Activated CD4-positive, alpha-beta T cell treated with anti-CD3 and anti-CD28 coated beads for 36 hours (primary cell): ENCODE results near the gene CMIP. TPM values are rescaled to one million over a fixed set of nuclear protein-coding genes. Genes with fewer than 3 reads are reported as not detected.

ENCODE experiments used
- ATAC-seq: fragments of 200-7000 bp; cut with Tn5 transposase; one replicate; pipeline ENCODE4 v1.10.0; 2021; ENCODE audit warnings: mild to moderate bottlenecking, moderate library complexity
- CTCF ChIA-PET: fragments of 350-600 bp; sonication (Branson Sonifier 250); formaldehyde crosslinking; loops from one replicate; lab custom pipeline; 2021; ENCODE audit warnings: antibody characterized with exemption; lab: Charles Lee
- POLR2A ChIA-PET: fragments of 350-600 bp; sonication (Branson Sonifier 250); formaldehyde crosslinking; loops from one replicate; lab custom pipeline; 2021; ENCODE audit warnings: antibody characterized with exemption, inconsistent platforms; lab: Charles Lee
- DNase-seq: peaks from one replicate; pipeline ENCODE4 v3.0.0-alpha.2; 2020
- H3K27ac Mint-ChIP-seq: one replicate; pipeline ENCODE4 v1.8.0; 2021; ENCODE audit warnings: mixed read lengths
- H3K27me3 Mint-ChIP-seq: one replicate; pipeline ENCODE4 v1.8.0; 2021; ENCODE audit warnings: mixed read lengths
- H3K36me3 Mint-ChIP-seq: one replicate; pipeline ENCODE4 v1.8.0; 2021; ENCODE audit warnings: low read depth, mixed read lengths
- H3K4me1 Mint-ChIP-seq: one replicate; pipeline ENCODE4 v1.8.0; 2021; ENCODE audit warnings: mixed read lengths
- H3K4me3 Mint-ChIP-seq: one replicate; pipeline ENCODE4 v1.8.0; 2021; ENCODE audit warnings: mild to moderate bottlenecking, moderate library complexity, mixed read lengths
- H3K9me3 Mint-ChIP-seq: one replicate; pipeline ENCODE4 v1.8.0; 2021; ENCODE audit warnings: low read depth, mixed read lengths
- intact Hi-C, 2 experiments: fragments of 100-400 bp; cut with DNase I in 1 of 2; cut with micrococcal nuclease in 1 of 2; formaldehyde crosslinking; loops; one replicate each; pipeline versions ENCODE4 v1.14.2 to v1.15.1; 2022 to 2024; cut with DNase I, micrococcal nuclease
- total RNA-seq, 2 experiments: library from RNA; stranded (reverse); gene quantifications; one replicate each; pipeline ENCODE4 v1.2.3, GENCODE V29; 2021

The CMIP gene
- total RNA-seq, 2 experiments from 2014 or later = 39.1 to 40.3 TPM

GRCh38 chr16:81544700-81545271 is 100.2 kb downstream of the CMIP start:
- ATAC-seq = no peak
- Mint-ChIP-seq H3K4me1 (peaks cover 28% of the 10 kb centered on the region), H3K27me3 (no peaks in the 10 kb centered on the region), H3K9me3 (no peaks in the 10 kb centered on the region), H3K4me3 (no peak overlapping the region), H3K27ac (no peak overlapping the region), H3K36me3 (no peaks in the 10 kb centered on the region)
- POLR2A ChIA-PET = no interaction called here
- CTCF ChIA-PET = interaction anchor here (0.6 kb wide), 1 partner anchor 1146 kb away, joined by 3 read pairs; no protein-coding TSS in a partner anchor
- intact Hi-C loops = no loop called here
- no peak for DNase-seq

- Mint-ChIP-seq H3K36me3 (no peaks in the 10 kb centered on the region), H3K27me3 (no peaks in the 10 kb centered on the region), H3K27ac (no peak overlapping the region), H3K4me1 (peaks cover 35% of the 10 kb centered on the region), H3K4me3 (no peak overlapping the region), H3K9me3 (no peaks in the 10 kb centered on the region)
- DNase-seq (no peak), ATAC-seq (no peak)
- intact Hi-C loops = no loop called here
- ChIA-PET CTCF (interaction anchor here (0.6 kb wide), 1 partner anchor 1147 kb away, joined by 3 read pairs; no protein-coding TSS in a partner anchor), POLR2A (no interaction called here)
Measured at GRCh38 chr16:81545470-81546250, 101.1 kb downstream of the CMIP start.

GRCh38 chr16:81546781-81547180 is 102.2 kb downstream of the CMIP start:
- CTCF ChIA-PET = no interaction called here
- H3K9me3 Mint-ChIP-seq = no peaks in the 10 kb centered on the region
- peaks cover 46% of the 10 kb centered on the region for H3K4me1 Mint-ChIP-seq
- no peaks in the 10 kb centered on the region for H3K36me3 Mint-ChIP-seq
- POLR2A ChIA-PET = no interaction called here
- H3K4me3 Mint-ChIP-seq = no peak overlapping the region
- no peak overlapping the region for H3K27ac Mint-ChIP-seq
- no peak for DNase-seq
- H3K27me3 Mint-ChIP-seq = no peaks in the 10 kb centered on the region
- ATAC-seq = no peak
- intact Hi-C loops = no loop called here

- no peak for DNase-seq
- Mint-ChIP-seq H3K27ac (no peak overlapping the region), H3K27me3 (no peaks in the 10 kb centered on the region), H3K36me3 (no peaks in the 10 kb centered on the region), H3K9me3 (no peaks in the 10 kb centered on the region), H3K4me1 (peaks cover 49% of the 10 kb centered on the region), H3K4me3 (no peak overlapping the region)
- POLR2A ChIA-PET = no interaction called here
- CTCF ChIA-PET = interaction anchor here (0.6 kb wide), 1 partner anchor 730 kb away, joined by 4 read pairs; no protein-coding TSS in a partner anchor
- intact Hi-C loops = no loop called here
- no peak for ATAC-seq
Measured at GRCh38 chr16:81547194-81547938, 102.8 kb downstream of the CMIP start.

GRCh38 chr16:81547939-81548216 is 103.3 kb downstream of the CMIP start:
- no peak for DNase-seq

GRCh38 chr16:81548551-81548875 is 103.9 kb downstream of the CMIP start:
- no peak for ATAC-seq
- H3K36me3 Mint-ChIP-seq = no peaks in the 10 kb centered on the region
- no peak for DNase-seq
- CTCF ChIA-PET = no interaction called here
- no peaks in the 10 kb centered on the region for H3K27me3 Mint-ChIP-seq
- POLR2A ChIA-PET = no interaction called here
- H3K27ac Mint-ChIP-seq = no peak overlapping the region
- intact Hi-C loops = no loop called here
- H3K4me1 Mint-ChIP-seq = peaks cover 58% of the 10 kb centered on the region
- no peaks in the 10 kb centered on the region for H3K9me3 Mint-ChIP-seq
- no peak overlapping the region for H3K4me3 Mint-ChIP-seq

More at GRCh38 chr16:81547939-81548216, 103.3 kb downstream of the CMIP start:
- Mint-ChIP-seq H3K9me3 (no peaks in the 10 kb centered on the region), H3K4me3 (no peak overlapping the region), H3K36me3 (no peaks in the 10 kb centered on the region), H3K27me3 (no peaks in the 10 kb centered on the region), H3K4me1 (peaks cover 53% of the 10 kb centered on the region), H3K27ac (no peak overlapping the region)
- intact Hi-C loops = no loop called here
- ATAC-seq = no peak
- CTCF ChIA-PET = interaction anchor here (0.6 kb wide), 1 partner anchor 731 kb away, joined by 4 read pairs; no protein-coding TSS in a partner anchor
- POLR2A ChIA-PET = no interaction called here

GRCh38 chr16:81548876-81549546 is 104.4 kb downstream of the CMIP start:
- ChIA-PET CTCF (no interaction called here), POLR2A (no interaction called here)
- ATAC-seq = no peak
- H3K27me3 Mint-ChIP-seq = no peaks in the 10 kb centered on the region
- H3K9me3 Mint-ChIP-seq = no peaks in the 10 kb centered on the region
- peaks cover 57% of the 10 kb centered on the region for H3K4me1 Mint-ChIP-seq
- no peak overlapping the region for H3K4me3 Mint-ChIP-seq
- no peaks in the 10 kb centered on the region for H3K36me3 Mint-ChIP-seq
- H3K27ac Mint-ChIP-seq = no peak overlapping the region
- DNase-seq = no peak
- intact Hi-C loops = no loop called here

GRCh38 chr16:81549547-81550431 is 105.2 kb downstream of the CMIP start:
- H3K27me3 Mint-ChIP-seq = no peaks in the 10 kb centered on the region
- H3K27ac Mint-ChIP-seq = no peak overlapping the region
- ChIA-PET CTCF (no interaction called here), POLR2A (interaction anchor here (0.7 kb wide), 1 partner anchor 1951 kb away, joined by 3 read pairs; no protein-coding TSS in a partner anchor)
- H3K9me3 Mint-ChIP-seq = no peaks in the 10 kb centered on the region
- no peak for DNase-seq
- no peak for ATAC-seq
- peaks cover 56% of the 10 kb centered on the region for H3K4me1 Mint-ChIP-seq
- intact Hi-C loops = no loop called here
- no peak overlapping the region for H3K4me3 Mint-ChIP-seq
- no peaks in the 10 kb centered on the region for H3K36me3 Mint-ChIP-seq

- no peaks in the 10 kb centered on the region for H3K9me3 Mint-ChIP-seq
- POLR2A ChIA-PET = interaction anchor here (0.7 kb wide), 1 partner anchor 1952 kb away, joined by 3 read pairs; no protein-coding TSS in a partner anchor
- no peak overlapping the region for H3K27ac Mint-ChIP-seq
Measured at GRCh38 chr16:81550432-81550808, 105.8 kb downstream of the CMIP start.

GRCh38 chr16:81551151-81551808 is 106.7 kb downstream of the CMIP start:
- Mint-ChIP-seq H3K9me3 (no peaks in the 10 kb centered on the region), H3K27me3 (no peaks in the 10 kb centered on the region), H3K27ac (peak overlapping the region; percentile 39), H3K36me3 (no peaks in the 10 kb centered on the region), H3K4me3 (no peak overlapping the region), H3K4me1 (peaks cover 45% of the 10 kb centered on the region)
- peak; percentile 83 for ATAC-seq
- intact Hi-C loops = loop anchor here in 1 of 2 experiments (1.0 kb wide), 1 partner anchor 44 kb away; no protein-coding TSS in a partner anchor
- CTCF ChIA-PET = no interaction called here
- peak; percentile 46 for DNase-seq
- POLR2A ChIA-PET = no interaction called here

More at GRCh38 chr16:81550432-81550808, 105.8 kb downstream of the CMIP start:
- Mint-ChIP-seq H3K36me3 (no peaks in the 10 kb centered on the region), H3K4me3 (no peak overlapping the region), H3K4me1 (peaks cover 50% of the 10 kb centered on the region), H3K27me3 (no peaks in the 10 kb centered on the region)
- DNase-seq (no peak), ATAC-seq (no peak)
- CTCF ChIA-PET = no interaction called here
- intact Hi-C loops = no loop called here
